ENCODE data around the gene BTLA. TPM values are rescaled to one million over a fixed set of nuclear protein-coding genes. Genes with fewer than 3 reads are reported as not detected.

The BTLA gene
- polyA plus RNA-seq, 1 donor from 2014 or later: not detected

GRCh38 chr3:112446343-112446742, 52.9 kb downstream of the BTLA start:
- TF ChIP-seq CTCF (IDR thresholded peaks at IDR 0.05; ENCODE audit: poor library complexity, severe bottlenecking): no peak
- TF ChIP-seq EZH2 (IDR thresholded peaks at IDR 0.05; ENCODE audit: borderline replicate concordance, insufficient read depth, low read length, poor library complexity, severe bottlenecking): no peak
- no peak for TF ChIP-seq MXI1 (conservative IDR thresholded peaks at IDR 0.05; ENCODE audit: poor library complexity, severe bottlenecking)
- no peak for TF ChIP-seq REST (IDR thresholded peaks at IDR 0.05; ENCODE audit: borderline replicate concordance)
- H3K4me3 ChIP-seq (ENCODE audit: low read length): no peak overlapping the region
- H3K9me3 ChIP-seq (ENCODE audit: low read length): no peaks in the 10 kb centered on the region
- H3K27me3 ChIP-seq (ENCODE audit: insufficient read depth, low read depth, low read length): no peaks in the 10 kb centered on the region
- H3K79me2 ChIP-seq (replicated peaks; ENCODE audit: insufficient read depth, low read length): no peaks in the 10 kb centered on the region
- H3F3A ChIP-seq (ENCODE audit: insufficient read depth, low read length, poor library complexity, severe bottlenecking): no peaks in the 10 kb centered on the region
- H3K9ac ChIP-seq (ENCODE audit: low read length): no peak overlapping the region
- no peak overlapping the region for H3K27ac ChIP-seq (ENCODE audit: low read length)
- no peaks in the 10 kb centered on the region for H3K36me3 ChIP-seq (ENCODE audit: insufficient read depth, low read length)
- H3K9me2 ChIP-seq (ENCODE audit: insufficient read depth, low read length): no peaks in the 10 kb centered on the region
- no peaks in the 10 kb centered on the region for H4K20me1 ChIP-seq (ENCODE audit: insufficient read depth)
- H2AFZ ChIP-seq (ENCODE audit: low read depth, low read length): no peak overlapping the region
- no peak overlapping the region for H3K4me2 ChIP-seq (ENCODE audit: low read length)

- no peaks in the 10 kb centered on the region for H3K9me2 ChIP-seq (ENCODE audit: insufficient read depth, low read length)
- H3K4me3 ChIP-seq (ENCODE audit: low read length): no peak overlapping the region
- H3F3A ChIP-seq (ENCODE audit: insufficient read depth, low read length, poor library complexity, severe bottlenecking): no peaks in the 10 kb centered on the region
- no peaks in the 10 kb centered on the region for H3K27me3 ChIP-seq (ENCODE audit: insufficient read depth, low read depth, low read length)
- TF ChIP-seq CTCF (IDR thresholded peaks at IDR 0.05; ENCODE audit: poor library complexity, severe bottlenecking) (no peak), REST (IDR thresholded peaks at IDR 0.05; ENCODE audit: borderline replicate concordance) (no peak), EP300 (conservative IDR thresholded peaks at IDR 0.05; ENCODE audit: poor library complexity, severe bottlenecking) (no peak), TAF1 (IDR thresholded peaks at IDR 0.05; ENCODE audit: low read depth) (no peak), POLR2AphosphoS5 (IDR thresholded peaks at IDR 0.05) (no peak), EZH2 (IDR thresholded peaks at IDR 0.05; ENCODE audit: borderline replicate concordance, insufficient read depth, low read length, poor library complexity, severe bottlenecking) (no peak), RAD21 (conservative IDR thresholded peaks at IDR 0.05) (no peak), SMC3 (conservative IDR thresholded peaks at IDR 0.05; ENCODE audit: poor library complexity) (no peak), MXI1 (conservative IDR thresholded peaks at IDR 0.05; ENCODE audit: poor library complexity, severe bottlenecking) (no peak)
- H3K4me2 ChIP-seq (ENCODE audit: low read length): no peak overlapping the region
- no peaks in the 10 kb centered on the region for H3K79me2 ChIP-seq (replicated peaks; ENCODE audit: insufficient read depth, low read length)
- no peak overlapping the region for H3K9ac ChIP-seq (ENCODE audit: low read length)
- H4K20me1 ChIP-seq (ENCODE audit: insufficient read depth): no peaks in the 10 kb centered on the region
- no peak overlapping the region for H2AFZ ChIP-seq (ENCODE audit: low read depth, low read length)
- H3K36me3 ChIP-seq (ENCODE audit: insufficient read depth, low read length): no peaks in the 10 kb centered on the region
- H3K27ac ChIP-seq (ENCODE audit: low read length): no peak overlapping the region
- no peaks in the 10 kb centered on the region for H3K9me3 ChIP-seq (ENCODE audit: low read length)
Observed at GRCh38 chr3:112445839-112446238, 53.4 kb downstream of the BTLA start.

All from neural cell (in vitro differentiated cells).